Endothelial cell of umbilical vein (primary cell): ENCODE results near the gene PFDN4. TPM values are rescaled to one million over a fixed set of nuclear protein-coding genes. Genes with fewer than 3 reads are reported as not detected.

Experiments used
- BruUV-seq: library from RNA; stranded (reverse); fragments of 400-500 nt; replicated peaks from 2 replicates; lab custom pipeline; 2021; lab: Mats Ljungman, UMichigan
- CTCF ChIA-PET: fragments of 300-600, 350-600 bp; sonication (Branson Sonifier 250); formaldehyde crosslinking; loops from one replicate; lab custom pipeline; 2021; ENCODE audit warnings: antibody characterized with exemption, inconsistent platforms; lab: Charles Lee
- POLR2A ChIA-PET: fragments of 300-600, 350-600 bp; sonication (Branson Sonifier 250); formaldehyde crosslinking; loops from one replicate; lab custom pipeline; 2021; ENCODE audit warnings: antibody characterized with exemption, inconsistent platforms; lab: Charles Lee
- DNase-seq: peaks from one replicate; pipeline ENCODE4 v3.0.0-alpha.2; 2011; ENCODE audit warnings: low read depth, low spot score
- FAIRE-seq: peaks from 2 replicates; lab custom pipeline; 2011; peaks lifted over from hg19 to GRCh38; lab: Jason Lieb, UNC
- H2AFZ ChIP-seq: 2 replicates; pipeline ENCODE4 v1.6.0; 2012; ENCODE audit warnings: low read depth, low read length, control low read depth, inconsistent platforms
- H3K27ac ChIP-seq: 2 replicates; pipeline ENCODE4 v1.5.1; 2011; ENCODE audit warnings: low read depth, mild to moderate bottlenecking, control low read depth, low read length, moderate library complexity; ENCODE audit not compliant: insufficient read depth
- H3K27me3 ChIP-seq, 2 experiments: 2 replicates each; pipeline versions ENCODE4 v1.6.0 to v1.6.1; 2011; ENCODE audit warnings: low read length in 2 of 2, mixed read lengths in 1 of 2; ENCODE audit not compliant: control insufficient read depth in 2 of 2, insufficient read depth in 2 of 2
- H3K36me3 ChIP-seq, 2 experiments: 2 replicates in 1 of 2; 3 replicates in 1 of 2; pipeline ENCODE4 v1.5.1; 2011; ENCODE audit warnings: low read length in 2 of 2, mild to moderate bottlenecking in 1 of 2, moderate library complexity in 1 of 2; ENCODE audit not compliant: control insufficient read depth in 2 of 2, insufficient read depth in 2 of 2; ENCODE audit errors: extremely low read depth in 1 of 2
- H3K4me1 ChIP-seq: 3 replicates; pipeline ENCODE4 v1.5.1; 2011; ENCODE audit warnings: mild to moderate bottlenecking, low read length; ENCODE audit not compliant: control insufficient read depth, insufficient read depth; ENCODE audit errors: extremely low read depth
- H3K4me2 ChIP-seq: 2 replicates; pipeline ENCODE4 v1.6.1; 2011; ENCODE audit warnings: low read length, control low read depth, mixed read lengths; ENCODE audit not compliant: insufficient read depth
- H3K4me3 ChIP-seq, 3 experiments: fragments of 200-600 bp in 1 of 3; sonication (generic), shearing (Covaris generic) in 1 of 3; replicated peaks in 1 of 3; 2 replicates each; pipeline ENCODE4 v1.5.1; 2011 to 2016; ENCODE audit warnings: control low read depth in 3 of 3, low read length in 3 of 3, mild to moderate bottlenecking in 2 of 3, inconsistent platforms in 1 of 3, low read depth in 1 of 3, moderate library complexity in 1 of 3; ENCODE audit not compliant: insufficient read depth in 1 of 3
- H3K79me2 ChIP-seq: 2 replicates; pipeline ENCODE4 v1.6.0; 2012; ENCODE audit warnings: low read length, inconsistent platforms; ENCODE audit not compliant: control insufficient read depth, insufficient read depth
- H3K9ac ChIP-seq: replicated peaks from 2 replicates; pipeline ENCODE3; 2011; ENCODE audit warnings: low read length, control low read depth; ENCODE audit not compliant: insufficient read depth; ENCODE audit errors: extremely low read depth
- H3K9me1 ChIP-seq: replicated peaks from 3 replicates; pipeline ENCODE4 v1.6.0; 2011; ENCODE audit warnings: mild to moderate bottlenecking, low read length; ENCODE audit not compliant: control insufficient read depth, insufficient read depth; ENCODE audit errors: extremely low read depth
- H3K9me3 ChIP-seq: replicated peaks from 2 replicates; pipeline ENCODE4 v1.5.1; 2012; ENCODE audit warnings: low read length, inconsistent platforms; ENCODE audit not compliant: control insufficient read depth, insufficient read depth
- H4K20me1 ChIP-seq: replicated peaks from 2 replicates; pipeline ENCODE3; 2011; ENCODE audit warnings: mild to moderate bottlenecking, low read length; ENCODE audit not compliant: control insufficient read depth, insufficient read depth; ENCODE audit errors: extremely low read depth
- CTCF ChIP-seq, 2 donors: IDR thresholded peaks; 1 replicate in 1 of 2; 2 replicates in 1 of 2; pipeline ENCODE4 v1.5.1; 2011; ENCODE audit warnings: low read length in 2 of 2, mild to moderate bottlenecking in 2 of 2, moderate library complexity in 2 of 2, control low read depth in 1 of 2, inconsistent platforms in 1 of 2, low read depth in 1 of 2; ENCODE audit not compliant: insufficient read depth in 1 of 2; ENCODE audit errors: extremely low read depth in 1 of 2
- EZH2 ChIP-seq: IDR thresholded peaks from 2 replicates; pipeline ENCODE4 v1.6.1; 2012; ENCODE audit warnings: borderline replicate concordance, low read depth, mild to moderate bottlenecking, moderate library complexity, low read length, inconsistent platforms; ENCODE audit not compliant: severe bottlenecking
- FOS ChIP-seq: IDR thresholded peaks from 2 replicates; pipeline ENCODE4 v1.6.1; 2011; ENCODE audit warnings: mild to moderate bottlenecking, low read length, moderate library complexity, borderline replicate concordance; ENCODE audit not compliant: insufficient read depth
- GATA2 ChIP-seq: IDR thresholded peaks from 2 replicates; pipeline ENCODE4 v1.7.0; 2011; ENCODE audit warnings: low read depth, mild to moderate bottlenecking, moderate library complexity, mixed read lengths, low read length; ENCODE audit not compliant: insufficient read length, insufficient read depth
- JUN ChIP-seq: IDR thresholded peaks from 2 replicates; pipeline ENCODE4 v1.6.1; 2011; ENCODE audit warnings: borderline replicate concordance, low read depth; ENCODE audit not compliant: insufficient read length, insufficient read depth
- MAX ChIP-seq: IDR thresholded peaks from 2 replicates; pipeline ENCODE4 v1.6.1; 2011; ENCODE audit not compliant: insufficient read depth, insufficient read length
- MYC ChIP-seq: IDR thresholded peaks from one replicate; pipeline ENCODE4 v1.6.1; 2011; ENCODE audit warnings: mild to moderate bottlenecking, low read depth, low read length
- POLR2A ChIP-seq: IDR thresholded peaks from 2 replicates; pipeline ENCODE4 v1.6.1; 2012; ENCODE audit warnings: low read depth, mild to moderate bottlenecking, control low read depth, low read length
- POLR2AphosphoS5 ChIP-seq: IDR thresholded peaks from 2 replicates; pipeline ENCODE4 v1.6.1; 2012; ENCODE audit warnings: low read depth, mild to moderate bottlenecking, control low read depth, low read length, moderate library complexity; ENCODE audit not compliant: insufficient read depth
- dilution Hi-C: fragments of 300-500 bp; cut with MboI; formaldehyde crosslinking; loops from one replicate; pipeline ENCODE4 v1.15.0; 2019; ENCODE audit warnings: low sequenced_read_pairs; ENCODE audit not compliant: extremely low pct_ligation_motif_present
- intact Hi-C: fragments of 100-400 bp; cut with micrococcal nuclease; formaldehyde crosslinking; loops from one replicate; pipeline ENCODE4 v1.10.0; 2022
- polyA plus RNA-seq, 4 experiments: library from polyadenylated mRNA; depleted of rRNA in 3 of 4; stranded (reverse) in 3 of 4; unstranded in 1 of 4; fragments of >200 nt; gene quantifications; 2 replicates each; pipeline versions ENCODE4 v1.2.1 to v1.2.3, GENCODE V29; 2011 to 2012; ENCODE audit warnings: missing spikeins in 1 of 4
- total RNA-seq: library from RNA; stranded (reverse); gene quantifications from 2 replicates; pipeline ENCODE4 v1.2.3, GENCODE V29; 2021

PFDN4 gene
- total and polyA plus RNA-seq, 2 donors (not counting 3 experiments of a cell fraction or from before 2014, with no cell fraction given), result 17.5 to 44.2 TPM

- no peak overlapping the region for H3K4me2 ChIP-seq
- no peaks in the 10 kb centered on the region for H3K79me2 ChIP-seq
- no peaks in the 10 kb centered on the region for H3K27me3 ChIP-seq
- H3K9ac ChIP-seq, result no peak overlapping the region
- POLR2A ChIA-PET, result no interaction called here
- intact Hi-C loops, result loop anchor here (1.0 kb wide), 1 partner anchor 427 kb away; no protein-coding TSS in a partner anchor
- no peak overlapping the region for H3K27ac ChIP-seq
- dilution Hi-C loops, result no loop called here
- H3K4me1 ChIP-seq, result peaks cover 11% of the 10 kb centered on the region
- H3K36me3 ChIP-seq, result no peaks in the 10 kb centered on the region
- H3K9me3 ChIP-seq, result no peaks in the 10 kb centered on the region
- CTCF ChIA-PET, result interaction anchor here (4.4 kb wide), 1 partner anchor 427 kb away, joined by 38 read pairs; no protein-coding TSS in a partner anchor
- DNase-seq (no peak), FAIRE-seq (no peak)
- H3K9me1 ChIP-seq, result no peaks in the 10 kb centered on the region
- TF ChIP-seq MYC (no peak), JUN (no peak), GATA2 (no peak), MAX (no peak), CTCF (IDR thresholded peaks at IDR 0.05; ENCODE audit: extremely low read depth in 1 of 2, insufficient read depth in 1 of 2, low read depth in 1 of 2, low read length in 2 of 2) (no peak), POLR2A (no peak), FOS (no peak), EZH2 (no peak), POLR2AphosphoS5 (no peak)
- BruUV-seq, result no TSS peak
- H2AFZ ChIP-seq, result no peak overlapping the region
- no peak overlapping the region for H3K4me3 ChIP-seq
- no peaks in the 10 kb centered on the region for H4K20me1 ChIP-seq
These were observed 12.8 kb downstream of the PFDN4 start for GRCh38 chr20:54220722-54221121.
